GM13977 (cell line): Measurements from ENCODE around the gene RICTOR.
"Not testable (repeated sequence)": the region's sequence is repeated elsewhere in the genome, so short reads cannot be mapped to it uniquely, and the experiment has no call there.

Source experiments
- DNase-seq: peaks from one replicate; pipeline ENCODE4 v3.0.0; 2012; ENCODE audit warnings: low spot score
- CTCF ChIP-seq: IDR thresholded peaks from 2 replicates; pipeline ENCODE4 v1.5.1; 2012; ENCODE audit warnings: mild to moderate bottlenecking, control low read depth; ENCODE audit not compliant: insufficient read depth; ENCODE audit errors: extremely low read depth, missing control alignments
- in situ Hi-C: fragments of 300-500 bp; cut with MboI; formaldehyde crosslinking; loops from one replicate; pipeline ENCODE4 v1.12.0; 2022; ENCODE audit warnings: low sequenced_read_pairs, low pct_unique_long_range_greater_than_20kb, mixed read lengths, inconsistent platforms; ENCODE audit not compliant: unreplicated experiment

RICTOR gene

GRCh38 chr5:38994324-38994927 lies 79.8 kb downstream of the RICTOR start:
- DNase-seq: peak; percentile 24
- TF ChIP-seq CTCF: peak; percentile 46
- in situ Hi-C loops: no loop called here

GRCh38 chr5:38989974-38990719 lies 84.1 kb downstream of the RICTOR start:
- DNase-seq, in situ Hi-C loops: not testable (repeated sequence)

- in situ Hi-C loops: no loop called here
- DNase-seq: no peak
- TF ChIP-seq CTCF: no peak
Measured at GRCh38 chr5:38985909-38986452, 88.2 kb downstream of the RICTOR start.

- no peak for TF ChIP-seq CTCF
- in situ Hi-C loops: no loop called here
- DNase-seq: no peak
Measured at GRCh38 chr5:38979535-38979934, 94.7 kb downstream of the RICTOR start.

- no peak for TF ChIP-seq CTCF
- in situ Hi-C loops: no loop called here
- DNase-seq: no peak
Measured at GRCh38 chr5:38978036-38978435, 96.2 kb downstream of the RICTOR start.

- in situ Hi-C loops: no loop called here
- no peak for DNase-seq
- TF ChIP-seq CTCF: no peak
Measured at GRCh38 chr5:38968665-38969064, 105.5 kb downstream of the RICTOR start.

- in situ Hi-C loops: no loop called here
- no peak for DNase-seq
- no peak for TF ChIP-seq CTCF
Measured at GRCh38 chr5:38961691-38962090, 112.5 kb downstream of the RICTOR start.
